WTC11 (cell line): ENCODE results near the gene MPI. TPM values are rescaled to one million over a fixed set of nuclear protein-coding genes. Genes with fewer than 3 reads are reported as not detected.

Source experiments
- ATAC-seq: fragments of 200-7000 bp; cut with Tn5 transposase; 2 replicates; pipeline ENCODE4 v1.10.0; 2021; ENCODE audit warnings: mild to moderate bottlenecking, moderate library complexity
- CTCF ChIA-PET: fragments of 300-600 bp; sonication (Branson Sonifier 250); formaldehyde crosslinking; loops from one replicate; lab custom pipeline; 2021; ENCODE audit warnings: antibody characterized with exemption; lab: Charles Lee
- POLR2A ChIA-PET: fragments of 350-600 bp; sonication (Branson Sonifier 250); formaldehyde crosslinking; loops from one replicate; lab custom pipeline; 2021; ENCODE audit warnings: antibody characterized with exemption; lab: Charles Lee
- DNase-seq: peaks from one replicate; pipeline ENCODE4 v3.0.0; 2021; ENCODE audit warnings: low spot score
- H3K27ac Mint-ChIP-seq: 2 replicates; pipeline ENCODE4 v1.8.0; 2021; ENCODE audit warnings: mixed read lengths
- H3K27me3 Mint-ChIP-seq: 2 replicates; pipeline ENCODE4 v1.8.0; 2021; ENCODE audit warnings: low read depth, mild to moderate bottlenecking, moderate library complexity, mixed read lengths
- H3K36me3 Mint-ChIP-seq: 2 replicates; pipeline ENCODE4 v1.8.0; 2021; ENCODE audit warnings: mixed read lengths
- H3K4me1 Mint-ChIP-seq: 2 replicates; pipeline ENCODE4 v1.8.0; 2022; ENCODE audit warnings: mixed read lengths
- H3K4me3 Mint-ChIP-seq: 2 replicates; pipeline ENCODE4 v1.8.0; 2021; ENCODE audit warnings: mild to moderate bottlenecking, moderate library complexity, mixed read lengths
- H3K9me3 Mint-ChIP-seq: 2 replicates; pipeline ENCODE4 v1.8.0; 2021; ENCODE audit warnings: mixed read lengths
- ATF1 ChIP-seq: sonication (generic); formaldehyde crosslinking; IDR thresholded peaks from 2 replicates; pipeline ENCODE4 v1.8.1; 2023; ENCODE audit warnings: mild to moderate bottlenecking, moderate library complexity, missing genetic modification reagents
- CREB1 ChIP-seq: sonication (generic); formaldehyde crosslinking; IDR thresholded peaks from 2 replicates; pipeline ENCODE4 v1.8.0; 2023; ENCODE audit warnings: mild to moderate bottlenecking, missing genetic modification reagents
- CREM ChIP-seq: sonication (generic); formaldehyde crosslinking; IDR thresholded peaks from 2 replicates; pipeline ENCODE4 v1.8.1; 2022; ENCODE audit warnings: mild to moderate bottlenecking, missing genetic modification reagents, moderate library complexity
- ETV6 ChIP-seq: sonication (generic); formaldehyde crosslinking; IDR thresholded peaks from 2 replicates; pipeline ENCODE4 v1.8.1; 2022; ENCODE audit warnings: mild to moderate bottlenecking, missing genetic modification reagents
- FOXP1 ChIP-seq: sonication (generic); formaldehyde crosslinking; IDR thresholded peaks from 2 replicates; pipeline ENCODE4 v1.8.0; 2022; ENCODE audit warnings: missing genetic modification reagents, mild to moderate bottlenecking, moderate library complexity, borderline replicate concordance
- NR1H2 ChIP-seq: sonication (generic); formaldehyde crosslinking; IDR thresholded peaks from 2 replicates; pipeline ENCODE4 v1.9.0; 2021; ENCODE audit warnings: mild to moderate bottlenecking, moderate library complexity, missing genetic modification reagents
- OVOL2 ChIP-seq: fragments of 250-450 bp; sonication (Bioruptor Pico); IDR thresholded peaks from 2 replicates; pipeline ENCODE4 v1.9.0; 2021; ENCODE audit warnings: mild to moderate bottlenecking, borderline replicate concordance
- SP1 ChIP-seq: sonication (generic); formaldehyde crosslinking; conservative IDR thresholded peaks from 2 replicates; pipeline ENCODE4 v1.8.1; 2022; ENCODE audit warnings: missing genetic modification reagents
- TCF7 ChIP-seq: sonication (generic); formaldehyde crosslinking; IDR thresholded peaks from 2 replicates; pipeline ENCODE4 v1.8.0; 2022; ENCODE audit warnings: mild to moderate bottlenecking, low read depth, missing genetic modification reagents, moderate library complexity
- TEAD4 ChIP-seq: sonication (generic); formaldehyde crosslinking; IDR thresholded peaks from 2 replicates; pipeline ENCODE4 v1.8.0; 2022; ENCODE audit warnings: mild to moderate bottlenecking, missing genetic modification reagents
- ZNF138 ChIP-seq: sonication (generic); formaldehyde crosslinking; conservative IDR thresholded peaks from 2 replicates; pipeline ENCODE4 v1.8.1; 2022; ENCODE audit warnings: mild to moderate bottlenecking, moderate library complexity, missing genetic modification reagents
- ZNF263 ChIP-seq: sonication (generic); formaldehyde crosslinking; IDR thresholded peaks from 2 replicates; pipeline ENCODE4 v1.8.1; 2022; ENCODE audit warnings: low read depth, mild to moderate bottlenecking, moderate library complexity, missing genetic modification reagents
- ZNF396 ChIP-seq: fragments of 250-450 bp; sonication (Bioruptor Pico); IDR thresholded peaks from 2 replicates; pipeline ENCODE4 v1.8.0; 2021; ENCODE audit warnings: mild to moderate bottlenecking, moderate library complexity, borderline replicate concordance
- ZNF423 ChIP-seq: fragments of 250-450 bp; sonication (Bioruptor Pico); IDR thresholded peaks from 2 replicates; pipeline ENCODE4 v2.1.2; 2022; ENCODE audit warnings: mild to moderate bottlenecking, moderate library complexity
- total RNA-seq: library from RNA; stranded (reverse); gene quantifications from 3 replicates; pipeline ENCODE4 v1.2.3, GENCODE V29; 2021
- TF ChIP-seq, protein P1 (sequence below): fragments of 250-450 bp; sonication (Bioruptor Pico); conservative IDR thresholded peaks from 2 replicates; pipeline ENCODE4 v1.9.0; 2021; ENCODE audit warnings: mild to moderate bottlenecking
- TF ChIP-seq, protein P2 (sequence below): sonication (generic); formaldehyde crosslinking; IDR thresholded peaks from 2 replicates; pipeline ENCODE4 v1.8.0; 2023; ENCODE audit warnings: missing genetic modification reagents
- TF ChIP-seq, protein P3 (sequence below): sonication (generic); formaldehyde crosslinking; IDR thresholded peaks from 2 replicates; pipeline ENCODE4 v1.8.0; 2022; ENCODE audit warnings: mild to moderate bottlenecking, missing genetic modification reagents
- TF ChIP-seq, protein P4 (sequence below): sonication (generic); formaldehyde crosslinking; conservative IDR thresholded peaks from 2 replicates; pipeline ENCODE4 v1.8.1; 2023; ENCODE audit warnings: mild to moderate bottlenecking, low read depth, missing genetic modification reagents, moderate library complexity
- TF ChIP-seq, protein P5 (sequence below): sonication (generic); formaldehyde crosslinking; IDR thresholded peaks from 2 replicates; pipeline ENCODE4 v1.8.1; 2023; ENCODE audit warnings: mild to moderate bottlenecking, missing genetic modification reagents, moderate library complexity

Gene MPI
- total RNA-seq, 1 experiment from 2014 or later: 36.3 TPM

DNA sequence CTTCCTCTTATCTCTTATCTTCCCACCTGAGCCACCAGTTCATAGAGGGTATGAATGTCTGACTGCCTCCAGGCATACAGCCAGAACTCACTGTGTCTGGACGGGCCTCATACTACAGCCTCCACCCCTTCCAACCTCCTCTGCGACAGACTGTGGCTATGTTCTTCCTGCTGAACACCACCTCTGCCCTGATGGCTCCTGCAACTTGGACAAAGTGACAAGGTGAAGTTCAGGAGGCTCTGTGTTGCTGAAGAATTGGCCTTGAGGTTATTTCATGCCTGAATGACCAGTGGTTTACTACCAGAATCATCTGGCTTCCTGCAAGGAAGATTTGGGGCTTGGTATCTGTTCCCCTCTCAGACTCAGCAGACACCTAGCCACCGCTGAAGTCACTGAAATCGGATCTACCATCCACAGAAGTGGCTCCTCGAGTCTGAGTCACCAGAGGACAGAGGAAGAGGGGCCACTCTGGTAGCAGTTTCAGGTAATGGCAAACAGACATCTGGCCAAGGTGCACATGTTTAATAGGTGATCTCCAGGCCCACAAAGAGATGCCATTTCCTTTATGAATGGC is 32.7 kb upstream of the MPI start:
- CTCF ChIA-PET: interaction anchor here (0.9 to 3.1 kb wide), 6 partner anchors 14 to 100 kb away, joined by 3 to 17 read pairs (median 5); partner anchors contain the start of genes RPP25 and ULK3
- DNase-seq (no peak), ATAC-seq (no peak)
- H3K9me3 Mint-ChIP-seq: no peaks in the 10 kb centered on the region
- H3K27ac Mint-ChIP-seq: no peak overlapping the region; the same call in 1 of the 2 replicates
- H3K27me3 Mint-ChIP-seq: no peaks in the 10 kb centered on the region
- no peak overlapping the region for H3K4me3 Mint-ChIP-seq
- no peaks in the 10 kb centered on the region for H3K4me1 Mint-ChIP-seq
- peaks cover 4% of the 10 kb centered on the region; the same call in 1 of the 2 replicates for H3K36me3 Mint-ChIP-seq
- POLR2A ChIA-PET: no interaction called here
- TF ChIP-seq, protein P1, sequence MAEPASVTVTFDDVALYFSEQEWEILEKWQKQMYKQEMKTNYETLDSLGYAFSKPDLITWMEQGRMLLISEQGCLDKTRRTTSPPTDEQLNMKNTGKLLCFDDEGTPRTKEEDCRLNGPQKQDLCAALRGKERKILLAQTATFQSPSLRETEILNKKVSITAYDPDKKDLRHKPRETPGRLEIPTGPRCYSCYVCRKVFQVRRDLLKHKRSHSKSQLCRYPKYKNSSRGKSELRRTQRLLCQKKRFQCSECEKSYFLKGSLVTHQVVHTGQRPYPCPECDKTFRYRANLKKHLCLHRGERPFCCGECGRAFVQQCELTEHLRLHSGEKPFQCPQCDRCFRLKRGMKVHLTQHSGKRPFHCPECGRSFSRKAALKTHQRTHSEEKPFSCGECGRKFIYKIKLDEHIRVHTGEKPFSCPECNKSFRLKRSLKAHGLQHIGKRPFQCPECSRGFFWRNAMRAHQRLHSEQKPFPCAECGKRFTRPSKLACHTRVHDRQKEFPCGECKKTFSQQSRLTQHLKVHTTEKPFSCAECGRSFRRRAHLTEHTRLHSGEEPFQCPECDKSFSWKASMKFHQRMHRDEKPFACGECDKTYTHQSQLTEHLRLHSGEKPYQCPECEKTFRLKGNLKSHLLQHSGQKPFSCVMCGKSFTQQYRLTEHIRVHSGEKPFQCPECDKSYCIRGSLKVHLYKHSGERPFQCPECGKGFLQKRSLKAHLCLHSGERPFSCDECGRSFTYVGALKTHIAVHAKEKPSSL: no peak
- TF ChIP-seq, protein P2, sequence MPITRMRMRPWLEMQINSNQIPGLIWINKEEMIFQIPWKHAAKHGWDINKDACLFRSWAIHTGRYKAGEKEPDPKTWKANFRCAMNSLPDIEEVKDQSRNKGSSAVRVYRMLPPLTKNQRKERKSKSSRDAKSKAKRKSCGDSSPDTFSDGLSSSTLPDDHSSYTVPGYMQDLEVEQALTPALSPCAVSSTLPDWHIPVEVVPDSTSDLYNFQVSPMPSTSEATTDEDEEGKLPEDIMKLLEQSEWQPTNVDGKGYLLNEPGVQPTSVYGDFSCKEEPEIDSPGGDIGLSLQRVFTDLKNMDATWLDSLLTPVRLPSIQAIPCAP (CRISPR knock-in tag): no peak
- TF ChIP-seq TEAD4 (no peak), OVOL2 (CRISPR knock-in tag) (no peak), CREM (CRISPR knock-in tag) (no peak), ZNF423 (CRISPR knock-in tag) (no peak), NR1H2 (CRISPR knock-in tag) (no peak), ZNF138 (CRISPR knock-in tag) (no peak), SP1 (no peak), CREB1 (CRISPR knock-in tag) (no peak), TCF7 (CRISPR knock-in tag) (no peak), ETV6 (CRISPR knock-in tag) (no peak), ATF1 (CRISPR knock-in tag) (no peak), FOXP1 (CRISPR knock-in tag) (no peak), ZNF263 (CRISPR knock-in tag) (no peak), ZNF396 (CRISPR knock-in tag) (no peak)
- TF ChIP-seq, protein P3, sequence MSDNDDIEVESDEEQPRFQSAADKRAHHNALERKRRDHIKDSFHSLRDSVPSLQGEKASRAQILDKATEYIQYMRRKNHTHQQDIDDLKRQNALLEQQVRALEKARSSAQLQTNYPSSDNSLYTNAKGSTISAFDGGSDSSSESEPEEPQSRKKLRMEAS (CRISPR knock-in tag): no peak
- TF ChIP-seq, protein P4, sequence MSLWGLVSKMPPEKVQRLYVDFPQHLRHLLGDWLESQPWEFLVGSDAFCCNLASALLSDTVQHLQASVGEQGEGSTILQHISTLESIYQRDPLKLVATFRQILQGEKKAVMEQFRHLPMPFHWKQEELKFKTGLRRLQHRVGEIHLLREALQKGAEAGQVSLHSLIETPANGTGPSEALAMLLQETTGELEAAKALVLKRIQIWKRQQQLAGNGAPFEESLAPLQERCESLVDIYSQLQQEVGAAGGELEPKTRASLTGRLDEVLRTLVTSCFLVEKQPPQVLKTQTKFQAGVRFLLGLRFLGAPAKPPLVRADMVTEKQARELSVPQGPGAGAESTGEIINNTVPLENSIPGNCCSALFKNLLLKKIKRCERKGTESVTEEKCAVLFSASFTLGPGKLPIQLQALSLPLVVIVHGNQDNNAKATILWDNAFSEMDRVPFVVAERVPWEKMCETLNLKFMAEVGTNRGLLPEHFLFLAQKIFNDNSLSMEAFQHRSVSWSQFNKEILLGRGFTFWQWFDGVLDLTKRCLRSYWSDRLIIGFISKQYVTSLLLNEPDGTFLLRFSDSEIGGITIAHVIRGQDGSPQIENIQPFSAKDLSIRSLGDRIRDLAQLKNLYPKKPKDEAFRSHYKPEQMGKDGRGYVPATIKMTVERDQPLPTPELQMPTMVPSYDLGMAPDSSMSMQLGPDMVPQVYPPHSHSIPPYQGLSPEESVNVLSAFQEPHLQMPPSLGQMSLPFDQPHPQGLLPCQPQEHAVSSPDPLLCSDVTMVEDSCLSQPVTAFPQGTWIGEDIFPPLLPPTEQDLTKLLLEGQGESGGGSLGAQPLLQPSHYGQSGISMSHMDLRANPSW (CRISPR knock-in tag): no peak
- TF ChIP-seq, protein P5, sequence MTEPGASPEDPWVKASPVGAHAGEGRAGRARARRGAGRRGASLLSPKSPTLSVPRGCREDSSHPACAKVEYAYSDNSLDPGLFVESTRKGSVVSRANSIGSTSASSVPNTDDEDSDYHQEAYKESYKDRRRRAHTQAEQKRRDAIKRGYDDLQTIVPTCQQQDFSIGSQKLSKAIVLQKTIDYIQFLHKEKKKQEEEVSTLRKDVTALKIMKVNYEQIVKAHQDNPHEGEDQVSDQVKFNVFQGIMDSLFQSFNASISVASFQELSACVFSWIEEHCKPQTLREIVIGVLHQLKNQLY (CRISPR knock-in tag): no peak
